CD4-positive, alpha-beta T cell (primary cell): ENCODE measurements around the gene IL10RB. TPM values are rescaled to one million over a fixed set of nuclear protein-coding genes. Genes with fewer than 3 reads are reported as not detected.
A peak's percentile ranks its signal among the peaks of the same experiment; 100 is the strongest.

Experiments
- ATAC-seq: fragments of 200-7000 bp; cut with Tn5 transposase; one replicate; pipeline ENCODE4 v1.10.0; 2022; ENCODE audit warnings: mild to moderate bottlenecking; ENCODE audit not compliant: poor library complexity
- CTCF ChIA-PET: fragments of 350-600 bp; sonication (Branson Sonifier 250); formaldehyde crosslinking; loops from one replicate; lab custom pipeline; 2021; ENCODE audit warnings: antibody characterized with exemption, inconsistent platforms; lab: Charles Lee
- POLR2A ChIA-PET: fragments of 350-600 bp; sonication (Branson Sonifier 250); formaldehyde crosslinking; loops from one replicate; lab custom pipeline; 2021; ENCODE audit warnings: antibody characterized with exemption, inconsistent platforms; lab: Charles Lee
- DNase-seq, 14 experiments: peaks; one replicate each; pipeline ENCODE4 v3.0.0-alpha.2; 2013 to 2020; ENCODE audit warnings: mixed read lengths in 2 of 14
- H3K27ac ChIP-seq, 2 donors: one replicate each; pipeline versions ENCODE4 v1.5.1 to v1.7.0; 2013; ENCODE audit warnings: low read length in 2 of 2, low read depth in 1 of 2, mild to moderate bottlenecking in 1 of 2
- H3K27me3 ChIP-seq, 2 experiments: 1 replicate in 1 of 2; 2 replicates in 1 of 2; pipeline versions ENCODE4 v1.6.1 to v1.7.0; 2013; ENCODE audit warnings: low read length in 2 of 2, control low read depth in 1 of 2, mild to moderate bottlenecking in 1 of 2, moderate library complexity in 1 of 2; ENCODE audit not compliant: insufficient read depth in 2 of 2, control insufficient read depth in 1 of 2
- H3K36me3 ChIP-seq: one replicate; pipeline ENCODE4 v1.6.1; 2013; ENCODE audit warnings: low read length, control low read depth; ENCODE audit not compliant: insufficient read depth
- H3K4me1 ChIP-seq: one replicate; pipeline ENCODE4 v1.6.1; 2013; ENCODE audit warnings: low read length, control low read depth; ENCODE audit not compliant: insufficient read depth
- H3K4me3 ChIP-seq: one replicate; pipeline ENCODE4 v1.5.1; 2013; ENCODE audit warnings: mild to moderate bottlenecking, low read length, moderate library complexity
- H3K9me3 ChIP-seq, 2 experiments: 1 replicate in 1 of 2; 2 replicates in 1 of 2; pipeline versions ENCODE4 v1.6.1 to v1.7.0; 2013; ENCODE audit warnings: low read length in 2 of 2, mild to moderate bottlenecking in 2 of 2, control low read depth in 1 of 2, moderate library complexity in 1 of 2; ENCODE audit not compliant: control insufficient read depth in 1 of 2, insufficient read depth in 1 of 2
- H3K27ac Mint-ChIP-seq: one replicate; pipeline ENCODE4 v1.8.0; 2020; ENCODE audit warnings: mixed read lengths
- H3K27me3 Mint-ChIP-seq: one replicate; pipeline ENCODE4 v1.8.0; 2021; ENCODE audit warnings: mixed read lengths
- H3K36me3 Mint-ChIP-seq: one replicate; pipeline ENCODE4 v1.8.0; 2021; ENCODE audit warnings: low read depth, mixed read lengths
- H3K4me1 Mint-ChIP-seq: one replicate; pipeline ENCODE4 v1.8.0; 2021; ENCODE audit warnings: low read depth, mixed read lengths
- H3K4me3 Mint-ChIP-seq: one replicate; pipeline ENCODE4 v1.8.0; 2020; ENCODE audit warnings: mild to moderate bottlenecking, mixed read lengths
- H3K9me3 Mint-ChIP-seq: one replicate; pipeline ENCODE4 v1.8.0; 2020; ENCODE audit warnings: mixed read lengths
- CTCF ChIP-seq: fragments of 200-600 bp; IDR thresholded peaks from one replicate; pipeline ENCODE4 v1.8.0; 2022; ENCODE audit warnings: antibody characterized with exemption, mild to moderate bottlenecking
- intact Hi-C, 2 experiments: fragments of 100-400 bp; cut with DNase I in 1 of 2; cut with micrococcal nuclease in 1 of 2; formaldehyde crosslinking; loops; one replicate each; pipeline versions ENCODE4 v1.15.1 to v1.9.0; 2023 to 2025; cut with DNase I, micrococcal nuclease
- total RNA-seq, 174 experiments: library from RNA in 2 of 174; stranded (reverse) in 2 of 174; gene quantifications; one replicate each; pipeline ENCODE4 v1.2.3 and lab custom pipeline; 2021 to 2026

Gene IL10RB
- total RNA-seq, 2 experiments from 2014 or later, result 7.2 to 9.2 TPM

- intact Hi-C loops, result loop anchor here in 1 of 2 experiments (5.0 kb wide), 1 partner anchor 35 kb away; no protein-coding TSS in a partner anchor
- H3K9me3 Mint-ChIP-seq, result peaks cover 2% of the 10 kb centered on the region
- Histone ChIP-seq H3K36me3 (peaks cover 13% of the 10 kb centered on the region), H3K27me3 (no peaks in the 10 kb centered on the region), H3K4me1 (peaks cover 51% of the 10 kb centered on the region), H3K9me3 (no peaks in the 10 kb centered on the region), H3K27ac (no peak overlapping the region), H3K4me3 (no peak overlapping the region)
- no peak for DNase-seq
- no peak for ATAC-seq
- no peak for TF ChIP-seq CTCF
- no peaks in the 10 kb centered on the region for H3K27me3 Mint-ChIP-seq
- ChIA-PET POLR2A (interaction anchor here (1.0 to 2.2 kb wide), 2 partner anchors 34 to 279 kb away, joined by 3 to 12 read pairs; no protein-coding TSS in a partner anchor), CTCF (interaction anchor here (1.9 to 2.0 kb wide), 2 partner anchors 33 to 127 kb away, joined by 4 to 12 read pairs; no protein-coding TSS in a partner anchor)
- peaks cover 16% of the 10 kb centered on the region for H3K36me3 Mint-ChIP-seq
- H3K4me1 Mint-ChIP-seq, result peaks cover 59% of the 10 kb centered on the region
- peak overlapping the region; percentile 48 for H3K4me3 Mint-ChIP-seq
- peak overlapping the region; percentile 52 for H3K27ac Mint-ChIP-seq
Measured at GRCh38 chr21:33327326-33327725, 61.2 kb downstream of the IL10RB start.

GRCh38 chr21:33327792-33328433, 61.7 kb downstream of the IL10RB start:
- no peaks in the 10 kb centered on the region for H3K27me3 Mint-ChIP-seq
- H3K4me1 Mint-ChIP-seq, result peaks cover 65% of the 10 kb centered on the region
- Histone ChIP-seq H3K36me3 (peaks cover 15% of the 10 kb centered on the region), H3K9me3 (no peaks in the 10 kb centered on the region), H3K4me1 (peaks cover 51% of the 10 kb centered on the region), H3K27me3 (no peaks in the 10 kb centered on the region), H3K4me3 (no peak overlapping the region), H3K27ac (no peak overlapping the region)
- H3K36me3 Mint-ChIP-seq, result peaks cover 22% of the 10 kb centered on the region
- POLR2A ChIA-PET, result interaction anchor here (0.6 to 2.2 kb wide), 3 partner anchors 34 to 278 kb away, joined by 3 to 12 read pairs (median 3); no protein-coding TSS in a partner anchor
- TF ChIP-seq CTCF, result no peak
- H3K9me3 Mint-ChIP-seq, result peaks cover 6% of the 10 kb centered on the region
- intact Hi-C loops, result loop anchor here in 1 of 2 experiments (5.0 kb wide), 1 partner anchor 34 kb away; no protein-coding TSS in a partner anchor
- no peak for ATAC-seq
- DNase-seq, result no peak
- peak overlapping the region; percentile 48 for H3K4me3 Mint-ChIP-seq
- CTCF ChIA-PET, result interaction anchor here (1.0 to 2.0 kb wide), 3 partner anchors 33 to 128 kb away, joined by 3 to 12 read pairs (median 4); no protein-coding TSS in a partner anchor
- H3K27ac Mint-ChIP-seq, result peak overlapping the region; percentile 52

GRCh38 chr21:33330726-33331125, 64.6 kb downstream of the IL10RB start:
- Mint-ChIP-seq H3K36me3 (peaks cover 49% of the 10 kb centered on the region), H3K4me1 (peaks cover 70% of the 10 kb centered on the region), H3K9me3 (peaks cover 10% of the 10 kb centered on the region), H3K27me3 (no peaks in the 10 kb centered on the region), H3K27ac (peak overlapping the region; percentile 62), H3K4me3 (no peak overlapping the region)
- ChIA-PET CTCF (interaction anchor here (0.6 to 3.3 kb wide), 4 partner anchors 16 to 282 kb away, joined by 3 to 10 read pairs (median 3); no protein-coding TSS in a partner anchor), POLR2A (interaction anchor here (0.6 to 3.3 kb wide), 4 partner anchors 31 to 559 kb away, joined by 3 to 23 read pairs (median 3); partner anchors contain the start of genes GART and PAXBP1)
- ATAC-seq, result peak; percentile 24
- H3K36me3 ChIP-seq, result peaks cover 25% of the 10 kb centered on the region
- H3K9me3 ChIP-seq, result no peaks in the 10 kb centered on the region
- DNase-seq, result no peak
- no peaks in the 10 kb centered on the region for H3K27me3 ChIP-seq
- intact Hi-C loops, result no loop called here
- peak overlapping the region in 1 of 2 donors; percentile 5 for H3K27ac ChIP-seq
- peaks cover 45% of the 10 kb centered on the region for H3K4me1 ChIP-seq
- TF ChIP-seq CTCF, result no peak
- H3K4me3 ChIP-seq, result no peak overlapping the region
